H9 (cell line): ENCODE measurements around the gene SREBF1. TPM values are rescaled to one million over a fixed set of nuclear protein-coding genes. Genes with fewer than 3 reads are reported as not detected.
A peak's percentile ranks its signal among the peaks of the same experiment; 100 is the strongest.

ENCODE experiments used
- DNase-seq: peaks from one replicate; pipeline ENCODE4 v3.0.0-alpha.2; 2017
- H2AFZ ChIP-seq: one replicate; pipeline ENCODE4 v1.6.1; 2013; ENCODE audit warnings: mild to moderate bottlenecking, low read length, control low read depth, moderate library complexity
- H2AK5ac ChIP-seq: 2 replicates; pipeline ENCODE4 v1.6.1; 2013; ENCODE audit warnings: low read length, control low read depth, mixed read lengths; ENCODE audit not compliant: insufficient read length
- H2BK120ac ChIP-seq: one replicate; pipeline ENCODE4 v1.6.1; 2013; ENCODE audit warnings: low read depth, mild to moderate bottlenecking, low read length, control low read depth, inconsistent platforms; ENCODE audit not compliant: poor library complexity, severe bottlenecking
- H2BK12ac ChIP-seq: 2 replicates; pipeline ENCODE4 v1.6.1; 2013; ENCODE audit warnings: low read length, control low read depth, mixed read lengths, low read depth; ENCODE audit not compliant: insufficient read length
- H2BK15ac ChIP-seq: 2 replicates; pipeline ENCODE4 v1.6.1; 2013; ENCODE audit warnings: low read depth, low read length, control low read depth
- H2BK20ac ChIP-seq: one replicate; pipeline ENCODE4 v1.6.1; 2013; ENCODE audit warnings: low read depth, mild to moderate bottlenecking, low read length, control low read depth, inconsistent platforms; ENCODE audit not compliant: poor library complexity, severe bottlenecking
- H2BK5ac ChIP-seq: 2 replicates; pipeline ENCODE4 v1.6.1; 2013; ENCODE audit warnings: low read length, control low read depth, mixed read lengths; ENCODE audit not compliant: insufficient read length
- H3K14ac ChIP-seq: 2 replicates; pipeline ENCODE4 v1.6.1; 2013; ENCODE audit warnings: low read length, control low read depth; ENCODE audit not compliant: insufficient read depth
- H3K18ac ChIP-seq: 2 replicates; pipeline ENCODE4 v1.6.1; 2013; ENCODE audit warnings: low read depth, mild to moderate bottlenecking, mixed read lengths, low read length, control low read depth; ENCODE audit not compliant: insufficient read length
- H3K23ac ChIP-seq: 2 replicates; pipeline ENCODE4 v1.6.1; 2013; ENCODE audit warnings: low read length, control low read depth, mixed read lengths, low read depth; ENCODE audit not compliant: insufficient read length
- H3K23me2 ChIP-seq: 2 replicates; pipeline ENCODE4 v1.6.1; 2013; ENCODE audit warnings: low read depth, mild to moderate bottlenecking, mixed read lengths, low read length, control low read depth; ENCODE audit not compliant: insufficient read length, poor library complexity, severe bottlenecking
- H3K27ac ChIP-seq: 2 replicates; pipeline ENCODE4 v1.5.1; 2013; ENCODE audit warnings: low read length, control low read depth, mixed read lengths, low read depth; ENCODE audit not compliant: insufficient read length
- H3K27me3 ChIP-seq: 2 replicates; pipeline ENCODE4 v1.6.1; 2013; ENCODE audit warnings: low read length, control low read depth, inconsistent platforms; ENCODE audit not compliant: insufficient read depth
- H3K4ac ChIP-seq: 2 replicates; pipeline ENCODE4 v1.6.1; 2013; ENCODE audit warnings: low read depth, mild to moderate bottlenecking, control low read depth, inconsistent platforms, low read length, moderate library complexity
- H3K4me1 ChIP-seq: 2 replicates; pipeline ENCODE4 v1.6.1; 2013; ENCODE audit warnings: low read length, control low read depth, inconsistent platforms; ENCODE audit not compliant: insufficient read depth
- H3K4me2 ChIP-seq: 2 replicates; pipeline ENCODE4 v1.6.1; 2013; ENCODE audit warnings: low read length, control low read depth, mixed read lengths; ENCODE audit not compliant: insufficient read length, insufficient read depth
- H3K56ac ChIP-seq: 2 replicates; pipeline ENCODE4 v1.6.1; 2013; ENCODE audit warnings: low read depth, mild to moderate bottlenecking, mixed read lengths, low read length, control low read depth; ENCODE audit not compliant: insufficient read length
- H3K79me1 ChIP-seq: 2 replicates; pipeline ENCODE4 v1.6.1; 2013; ENCODE audit warnings: low read depth, mild to moderate bottlenecking, moderate library complexity, low read length, control low read depth, inconsistent platforms; ENCODE audit not compliant: insufficient read depth, poor library complexity, severe bottlenecking
- H3K79me2 ChIP-seq: 2 replicates; pipeline ENCODE4 v1.6.1; 2013; ENCODE audit warnings: low read length, control low read depth, inconsistent platforms; ENCODE audit not compliant: insufficient read depth
- H3K9ac ChIP-seq: 2 replicates; pipeline ENCODE4 v1.6.1; 2013; ENCODE audit warnings: low read length, control low read depth, mixed read lengths; ENCODE audit not compliant: insufficient read length; ENCODE audit errors: extremely low read depth
- H3K9me3 ChIP-seq: one replicate; pipeline ENCODE4 v1.6.1; 2013; ENCODE audit warnings: low read depth, low read length, inconsistent platforms; ENCODE audit not compliant: control insufficient read depth
- H3T11ph ChIP-seq: one replicate; pipeline ENCODE4 v1.6.1; 2013; ENCODE audit warnings: mild to moderate bottlenecking, low read length, control low read depth, inconsistent platforms
- H4K20me1 ChIP-seq: one replicate; pipeline ENCODE4 v1.6.1; 2013; ENCODE audit not compliant: control insufficient read depth, insufficient read length, insufficient read depth
- H4K5ac ChIP-seq: 2 replicates; pipeline ENCODE4 v1.6.1; 2013; ENCODE audit warnings: low read depth, mild to moderate bottlenecking, mixed read lengths, low read length, control low read depth; ENCODE audit not compliant: insufficient read length
- H4K8ac ChIP-seq: replicated peaks from 2 replicates; pipeline ENCODE4 v1.6.1; 2013; ENCODE audit warnings: low read length, control low read depth, mixed read lengths, low read depth; ENCODE audit not compliant: insufficient read length
- H4K91ac ChIP-seq: 2 replicates; pipeline ENCODE4 v1.6.1; 2013; ENCODE audit warnings: low read depth, mild to moderate bottlenecking, moderate library complexity, mixed read lengths, low read length, control low read depth; ENCODE audit not compliant: insufficient read length
- H3K27ac Mint-ChIP-seq, 3 experiments: 2 replicates in 2 of 3; 3 replicates in 1 of 3; pipeline ENCODE4 v1.8.0; 2020 to 2021; ENCODE audit warnings: mixed read lengths in 3 of 3, mild to moderate bottlenecking in 1 of 3, moderate library complexity in 1 of 3
- H3K27me3 Mint-ChIP-seq: 2 replicates; pipeline ENCODE4 v1.8.0; 2021; ENCODE audit warnings: low read depth, mild to moderate bottlenecking, moderate library complexity, mixed read lengths
- H3K36me3 Mint-ChIP-seq, 3 experiments: 2 replicates in 2 of 3; 3 replicates in 1 of 3; pipeline ENCODE4 v1.8.0; 2020 to 2021; ENCODE audit warnings: low read depth in 3 of 3, mixed read lengths in 3 of 3; ENCODE audit not compliant: insufficient read depth in 1 of 3
- H3K4me1 Mint-ChIP-seq, 2 experiments: 2 replicates each; pipeline ENCODE4 v1.8.0; 2020; ENCODE audit warnings: mixed read lengths in 2 of 2
- H3K4me3 Mint-ChIP-seq, 2 experiments: 2 replicates in 1 of 2; 3 replicates in 1 of 2; pipeline ENCODE4 v1.8.0; 2020 to 2021; ENCODE audit warnings: mild to moderate bottlenecking in 2 of 2, mixed read lengths in 2 of 2, moderate library complexity in 1 of 2
- H3K9me3 Mint-ChIP-seq, 2 experiments: 2 replicates in 1 of 2; 3 replicates in 1 of 2; pipeline ENCODE4 v1.8.0; 2020; ENCODE audit warnings: mild to moderate bottlenecking in 2 of 2, mixed read lengths in 2 of 2, moderate library complexity in 1 of 2
- CTCF ChIP-seq: fragments of 200-600 bp; sonication (generic); conservative IDR thresholded peaks from 3 replicates; pipeline ENCODE4 v1.8.0; 2021; ENCODE audit warnings: antibody characterized with exemption, mild to moderate bottlenecking
- WGBS: extraction: QIAGEN DNeasy Blood & Tissue Kit; methylation state at CpG from one replicate; pipeline ENCODE4 v1.1.7; 2013; ENCODE audit warnings: missing lambda C conversion rate, low lambda C conversion rate, mixed read lengths; ENCODE audit not compliant: insufficient read length; ENCODE audit errors: extremely low coverage; 5-methylcytosine and 5-hydroxymethylcytosine counted together
- total RNA-seq: library from RNA; stranded (reverse); gene quantifications from 2 replicates; pipeline ENCODE4 v1.2.1, GENCODE V29; 2021

Gene SREBF1
- total RNA-seq, 1 experiment from 2014 or later: 81.9 TPM

GRCh38 chr17:17833658-17834357 lies 3.0 kb downstream of the SREBF1 start:
- no peak for TF ChIP-seq CTCF
- Histone ChIP-seq H3K9ac (no peak overlapping the region), H3K23me2 (peaks cover 9% of the 10 kb centered on the region), H3K56ac (no peak overlapping the region), H3K18ac (no peak overlapping the region), H2BK12ac (no peak overlapping the region), H4K8ac (no peak overlapping the region), H4K5ac (no peak overlapping the region), H2BK5ac (no peak overlapping the region), H3K27me3 (no peaks in the 10 kb centered on the region), H3K79me2 (peaks cover 22% of the 10 kb centered on the region; the same call in 1 of the 2 replicates), H3K4me1 (peaks cover 10% of the 10 kb centered on the region; the same call in 1 of the 2 replicates), H4K91ac (no peak overlapping the region), H3K4me2 (no peak overlapping the region), H3K27ac (no peak overlapping the region), H3K4ac (no peak overlapping the region), H4K20me1 (no peaks in the 10 kb centered on the region), H3T11ph (no peak overlapping the region), H2BK20ac (no peak overlapping the region), H3K23ac (no peak overlapping the region), H3K79me1 (peaks cover 5% of the 10 kb centered on the region), H2AFZ (no peak overlapping the region), H2BK15ac (no peak overlapping the region), H2BK120ac (no peak overlapping the region), H3K9me3 (no peaks in the 10 kb centered on the region), H2AK5ac (no peak overlapping the region), H3K14ac (no peak overlapping the region)
- no peak for DNase-seq
- Mint-ChIP-seq H3K36me3 (peaks cover 8 to 41% (median 34%) of the 10 kb centered on the region in 3 experiments; a peak in 6 of 7 replicates), H3K4me3 (peak overlapping the region in 1 of 2 experiments; percentile 0; a peak in 1 of 5 replicates), H3K4me1 (peaks cover 51 to 65% of the 10 kb centered on the region in 2 experiments), H3K27ac (peak overlapping the region in 2 of 3 experiments; percentile 0 to 20; a peak in 1 of 7 replicates), H3K9me3 (no peaks in the 10 kb centered on the region; a peak in 1 of 5 replicates), H3K27me3 (no peaks in the 10 kb centered on the region)
- no CpG with 5 or more reads among the region's 8 CpGs for WGBS
